ENCODE measurements around the gene CCND2. TPM values are rescaled to one million over a fixed set of nuclear protein-coding genes. Genes with fewer than 3 reads are reported as not detected.

Gene CCND2
- polyA plus RNA-seq, 6 donors from 2014 or later, result 5.6 to 16.7 (median 8.3) TPM

- peaks cover 11 to 20% (median 17%) of the 10 kb centered on the region in 3 donors for H3K4me1 Mint-ChIP-seq
- peaks cover 14 to 15% of the 10 kb centered on the region in 2 donors for H3K36me3 Mint-ChIP-seq
- no peaks in the 10 kb centered on the region for H3K27me3 Mint-ChIP-seq
- no peak for DNase-seq
- peak overlapping the region in 3 of 6 donors; percentile 3 to 74 (median 47) for H3K27ac Mint-ChIP-seq
- no peak for ATAC-seq (ENCODE audit: low read depth in 2 of 2)
- no peaks in the 10 kb centered on the region for H3K9me3 Mint-ChIP-seq
- H3K4me3 Mint-ChIP-seq, result no peak overlapping the region
Observed at GRCh38 chr12:4293966-4294505, 20.5 kb downstream of the CCND2 start.

GRCh38 chr12:4296751-4297150 lies 23.2 kb downstream of the CCND2 start:
- peak overlapping the region in 2 of 6 donors; percentile 7 to 39 for H3K27ac Mint-ChIP-seq
- H3K4me1 Mint-ChIP-seq, result peaks cover 5 to 8% (median 7%) of the 10 kb centered on the region in 3 donors
- no peak overlapping the region for H3K4me3 Mint-ChIP-seq
- H3K27me3 Mint-ChIP-seq, result no peaks in the 10 kb centered on the region
- H3K36me3 Mint-ChIP-seq, result peaks cover 10 to 21% of the 10 kb centered on the region in 2 donors
- DNase-seq (no peak), ATAC-seq (ENCODE audit: low read depth in 2 of 2) (no peak)
- no peaks in the 10 kb centered on the region for H3K9me3 Mint-ChIP-seq

- no peak overlapping the region for H3K4me3 Mint-ChIP-seq
- peaks cover 19 to 28% of the 10 kb centered on the region in 2 donors for H3K36me3 Mint-ChIP-seq
- ATAC-seq (ENCODE audit: low read depth in 2 of 2) (no peak), DNase-seq (no peak)
- no peak overlapping the region for H3K27ac Mint-ChIP-seq
- peaks cover 5 to 8% (median 5%) of the 10 kb centered on the region in 3 donors for H3K4me1 Mint-ChIP-seq
- no peaks in the 10 kb centered on the region for H3K9me3 Mint-ChIP-seq
- no peaks in the 10 kb centered on the region for H3K27me3 Mint-ChIP-seq
Observed at GRCh38 chr12:4297617-4298016, 24.1 kb downstream of the CCND2 start.

GRCh38 chr12:4300883-4301282 lies 27.3 kb downstream of the CCND2 start:
- Mint-ChIP-seq H3K27ac (no peak overlapping the region), H3K27me3 (no peaks in the 10 kb centered on the region), H3K36me3 (peaks cover 21 to 44% of the 10 kb centered on the region in 2 donors), H3K4me1 (no peaks in the 10 kb centered on the region), H3K9me3 (no peaks in the 10 kb centered on the region), H3K4me3 (no peak overlapping the region)
- ATAC-seq (ENCODE audit: low read depth in 2 of 2) (no peak), DNase-seq (no peak)

- no peaks in the 10 kb centered on the region for H3K4me1 Mint-ChIP-seq
- DNase-seq (no peak), ATAC-seq (ENCODE audit: low read depth in 2 of 2) (no peak)
- H3K9me3 Mint-ChIP-seq, result no peaks in the 10 kb centered on the region
- no peak overlapping the region for H3K4me3 Mint-ChIP-seq
- H3K27ac Mint-ChIP-seq, result peak overlapping the region in 4 of 6 donors; percentile 41 to 84 (median 59)
- no peaks in the 10 kb centered on the region for H3K27me3 Mint-ChIP-seq
- peaks cover 21 to 49% of the 10 kb centered on the region in 2 donors for H3K36me3 Mint-ChIP-seq
Observed at GRCh38 chr12:4301932-4302501, 28.5 kb downstream of the CCND2 start.

GRCh38 chr12:4302881-4303280 lies 29.3 kb downstream of the CCND2 start:
- no peak for DNase-seq
- no peak overlapping the region for H3K27ac Mint-ChIP-seq
- no peak overlapping the region for H3K4me3 Mint-ChIP-seq
- H3K9me3 Mint-ChIP-seq, result no peaks in the 10 kb centered on the region
- ATAC-seq (ENCODE audit: low read depth in 2 of 2), result no peak
- H3K36me3 Mint-ChIP-seq, result peaks cover 21 to 47% of the 10 kb centered on the region in 2 donors
- H3K27me3 Mint-ChIP-seq, result no peaks in the 10 kb centered on the region
- H3K4me1 Mint-ChIP-seq, result no peaks in the 10 kb centered on the region

- Mint-ChIP-seq H3K4me3 (no peak overlapping the region), H3K27ac (peak overlapping the region in 4 of 6 donors; percentile 34 to 94 (median 58)), H3K27me3 (no peaks in the 10 kb centered on the region), H3K9me3 (no peaks in the 10 kb centered on the region), H3K4me1 (no peaks in the 10 kb centered on the region), H3K36me3 (peaks cover 21 to 44% of the 10 kb centered on the region in 2 donors)
- ATAC-seq (ENCODE audit: low read depth in 2 of 2) (no peak), DNase-seq (no peak)
Observed at GRCh38 chr12:4303750-4304149, 30.2 kb downstream of the CCND2 start.

GRCh38 chr12:4307593-4308333 lies 34.2 kb downstream of the CCND2 start:
- no peak overlapping the region for H3K4me3 Mint-ChIP-seq
- no peaks in the 10 kb centered on the region for H3K9me3 Mint-ChIP-seq
- peak; percentile 30 to 55 for ATAC-seq (ENCODE audit: low read depth in 2 of 2)

GRCh38 chr12:4308334-4308950 lies 34.9 kb downstream of the CCND2 start:
- H3K27ac Mint-ChIP-seq, result peak overlapping the region in 2 of 6 donors; percentile 36 to 44
- H3K4me1 Mint-ChIP-seq, result no peaks in the 10 kb centered on the region
- no peak overlapping the region for H3K4me3 Mint-ChIP-seq
- peaks cover 3 to 23% of the 10 kb centered on the region in 2 donors for H3K36me3 Mint-ChIP-seq
- no peaks in the 10 kb centered on the region for H3K27me3 Mint-ChIP-seq
- ATAC-seq (ENCODE audit: low read depth in 2 of 2) (no peak), DNase-seq (no peak)
- no peaks in the 10 kb centered on the region for H3K9me3 Mint-ChIP-seq

More at GRCh38 chr12:4307593-4308333, 34.2 kb downstream of the CCND2 start:
- Mint-ChIP-seq H3K36me3 (peaks cover 10 to 25% of the 10 kb centered on the region in 2 donors), H3K27ac (no peak overlapping the region), H3K27me3 (no peaks in the 10 kb centered on the region), H3K4me1 (no peaks in the 10 kb centered on the region)
- DNase-seq, result no peak

GRCh38 chr12:4311776-4312175 lies 38.2 kb downstream of the CCND2 start:
- no peak for ATAC-seq (ENCODE audit: low read depth in 2 of 2)
- no peaks in the 10 kb centered on the region for H3K4me1 Mint-ChIP-seq
- no peak overlapping the region for H3K27ac Mint-ChIP-seq
- no peaks in the 10 kb centered on the region for H3K27me3 Mint-ChIP-seq
- no peaks in the 10 kb centered on the region for H3K9me3 Mint-ChIP-seq
- no peak for DNase-seq
- H3K36me3 Mint-ChIP-seq, result no peaks in the 10 kb centered on the region
- H3K4me3 Mint-ChIP-seq, result no peak overlapping the region

GRCh38 chr12:4312251-4312650 lies 38.7 kb downstream of the CCND2 start:
- H3K36me3 Mint-ChIP-seq, result no peaks in the 10 kb centered on the region
- ATAC-seq (ENCODE audit: low read depth in 2 of 2), result no peak

GRCh38 chr12:4320497-4320852 lies 46.9 kb downstream of the CCND2 start:
- Mint-ChIP-seq H3K36me3 (no peaks in the 10 kb centered on the region), H3K4me3 (peak overlapping the region; percentile 90 to 97 (median 95)), H3K27me3 (no peaks in the 10 kb centered on the region), H3K4me1 (peaks cover 18 to 37% (median 36%) of the 10 kb centered on the region in 3 donors), H3K9me3 (no peaks in the 10 kb centered on the region), H3K27ac (peak overlapping the region; percentile 90 to 98 (median 98))
- no peak for DNase-seq
- ATAC-seq (ENCODE audit: low read depth in 2 of 2), result peak; percentile 34 to 37

More at GRCh38 chr12:4312251-4312650, 38.7 kb downstream of the CCND2 start:
- no peak for DNase-seq
- Mint-ChIP-seq H3K4me1 (no peaks in the 10 kb centered on the region), H3K9me3 (no peaks in the 10 kb centered on the region), H3K4me3 (no peak overlapping the region), H3K27ac (no peak overlapping the region), H3K27me3 (no peaks in the 10 kb centered on the region)

- H3K4me3 Mint-ChIP-seq, result peak within 1 kb of the TSS; percentile 90 to 97 (median 95)
- peaks cover 18 to 37% (median 36%) of the 10 kb centered on the region in 3 donors for H3K4me1 Mint-ChIP-seq
- H3K27ac Mint-ChIP-seq, result peak within 1 kb of the TSS; percentile 90 to 99 (median 98)
- H3K9me3 Mint-ChIP-seq, result no peaks in the 10 kb centered on the region
- peak; percentile 94 for ATAC-seq (ENCODE audit: low read depth in 2 of 2)
- no peaks in the 10 kb centered on the region for H3K27me3 Mint-ChIP-seq
- DNase-seq, result peak; percentile 97
- H3K36me3 Mint-ChIP-seq, result no peaks in the 10 kb centered on the region
Observed at GRCh38 chr12:4320853-4321701, 47.5 kb downstream of the CCND2 start, which contains the start of gene TIGAR. TSS of gene TIGAR (plus strand) at chr12:4321213. CDS start at chr12:4321272, 59 bp downstream.

Data from naive B cell (primary cell).